CD4-positive, alpha-beta T cell treated with Interleukin-2 at 100 ng/mL for 4 hours (primary cell): ENCODE results near the gene PAQR8.
A peak's percentile ranks its signal among the peaks of the same experiment; 100 is the strongest.

Experiments
- DNase-seq: peaks from one replicate; pipeline ENCODE4 v3.0.0-alpha.2; 2020; ENCODE audit warnings: low spot score

The PAQR8 gene, protein sequence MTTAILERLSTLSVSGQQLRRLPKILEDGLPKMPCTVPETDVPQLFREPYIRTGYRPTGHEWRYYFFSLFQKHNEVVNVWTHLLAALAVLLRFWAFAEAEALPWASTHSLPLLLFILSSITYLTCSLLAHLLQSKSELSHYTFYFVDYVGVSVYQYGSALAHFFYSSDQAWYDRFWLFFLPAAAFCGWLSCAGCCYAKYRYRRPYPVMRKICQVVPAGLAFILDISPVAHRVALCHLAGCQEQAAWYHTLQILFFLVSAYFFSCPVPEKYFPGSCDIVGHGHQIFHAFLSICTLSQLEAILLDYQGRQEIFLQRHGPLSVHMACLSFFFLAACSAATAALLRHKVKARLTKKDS

DNA sequence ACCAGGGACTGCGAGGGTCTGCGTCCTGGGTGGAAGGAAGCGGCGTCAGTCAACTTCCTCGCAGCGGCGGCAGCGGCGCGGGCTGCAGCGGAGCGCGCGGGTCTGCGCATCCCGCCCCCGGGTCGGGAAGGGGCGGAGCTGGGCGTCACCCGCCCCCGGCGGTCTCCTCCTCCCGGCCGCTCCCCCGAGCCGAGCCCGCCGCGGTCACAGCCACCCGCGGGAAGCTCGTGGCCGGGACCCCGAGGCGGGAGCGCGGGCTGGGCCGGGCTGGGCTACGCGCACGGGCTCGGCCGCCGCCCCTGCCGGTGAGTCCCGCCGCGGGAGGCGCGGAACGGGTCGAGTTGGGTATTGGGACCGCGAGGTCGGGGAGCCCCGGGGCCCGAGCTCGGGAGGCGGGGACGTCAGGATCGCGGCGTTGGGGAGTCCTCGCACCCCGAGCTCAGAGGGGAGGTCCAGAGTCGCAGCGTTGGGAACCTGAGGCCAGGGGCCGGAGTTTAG lies at the start of gene PAQR8:
TSS of gene PAQR8 (plus strand) at position 207 of the 498 bp plus-strand sequence. CDS start 41,063 bp downstream, outside the sequence.
- peak; percentile 80 for DNase-seq

DNA sequence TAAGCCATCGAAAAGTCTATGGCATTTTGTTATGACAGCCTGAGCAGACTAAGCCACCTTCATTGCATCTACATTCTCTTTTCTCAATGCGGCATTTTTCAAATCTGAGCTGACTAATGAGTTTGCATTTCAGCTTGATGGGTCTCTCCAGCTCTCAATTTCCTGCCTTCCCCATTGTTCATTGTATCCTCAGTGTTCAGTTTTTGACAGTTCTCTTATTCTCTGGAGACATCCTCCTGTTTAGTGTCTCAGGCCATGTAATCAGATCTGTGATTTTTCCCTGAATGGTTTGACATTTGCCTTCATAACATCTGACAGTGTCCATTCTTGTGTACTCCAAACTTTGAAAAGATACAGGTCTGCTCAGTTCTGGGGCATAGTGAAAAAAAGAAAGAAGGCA lies 49.5 kb upstream of the PAQR8 start:
- DNase-seq = no peak

DNA sequence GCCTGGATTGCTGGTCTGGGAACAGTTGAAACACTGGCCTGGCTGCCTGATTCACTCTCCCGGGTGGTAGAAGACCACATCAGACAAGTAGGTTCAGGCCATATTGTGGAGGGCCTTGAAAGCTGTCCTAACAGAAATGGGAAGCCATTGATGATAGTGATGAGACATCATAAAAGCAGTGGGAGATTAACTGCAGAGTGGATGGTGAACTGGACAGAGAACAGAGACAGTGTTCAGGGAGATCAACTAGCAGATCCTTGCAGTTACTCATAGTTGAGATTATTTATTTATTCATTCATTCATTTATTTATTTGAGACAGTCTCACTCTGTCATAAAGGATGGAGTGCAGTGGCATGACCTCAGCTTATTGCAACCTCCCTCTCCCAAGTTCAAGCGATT lies 47.2 kb upstream of the PAQR8 start:
- DNase-seq = no peak

DNA sequence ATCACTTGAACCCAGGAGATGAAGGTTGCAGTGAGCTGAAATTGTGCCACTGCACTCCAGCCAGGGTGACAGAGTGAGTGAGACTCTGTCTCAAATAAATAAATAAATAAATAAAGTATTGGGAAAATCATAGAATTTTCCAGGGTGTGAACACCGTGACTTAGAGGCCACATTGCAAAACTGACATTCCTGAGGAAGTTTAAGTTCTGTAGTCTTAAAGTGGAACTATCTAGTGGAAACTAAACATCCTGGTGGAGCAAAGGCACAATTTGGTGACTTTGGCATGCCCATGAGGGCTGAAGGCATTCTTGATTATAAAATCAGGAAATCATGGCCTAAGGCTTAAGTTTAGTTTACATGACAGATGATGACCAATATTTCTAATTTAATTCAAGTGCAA lies 44.7 kb upstream of the PAQR8 start:
- no peak for DNase-seq

DNA sequence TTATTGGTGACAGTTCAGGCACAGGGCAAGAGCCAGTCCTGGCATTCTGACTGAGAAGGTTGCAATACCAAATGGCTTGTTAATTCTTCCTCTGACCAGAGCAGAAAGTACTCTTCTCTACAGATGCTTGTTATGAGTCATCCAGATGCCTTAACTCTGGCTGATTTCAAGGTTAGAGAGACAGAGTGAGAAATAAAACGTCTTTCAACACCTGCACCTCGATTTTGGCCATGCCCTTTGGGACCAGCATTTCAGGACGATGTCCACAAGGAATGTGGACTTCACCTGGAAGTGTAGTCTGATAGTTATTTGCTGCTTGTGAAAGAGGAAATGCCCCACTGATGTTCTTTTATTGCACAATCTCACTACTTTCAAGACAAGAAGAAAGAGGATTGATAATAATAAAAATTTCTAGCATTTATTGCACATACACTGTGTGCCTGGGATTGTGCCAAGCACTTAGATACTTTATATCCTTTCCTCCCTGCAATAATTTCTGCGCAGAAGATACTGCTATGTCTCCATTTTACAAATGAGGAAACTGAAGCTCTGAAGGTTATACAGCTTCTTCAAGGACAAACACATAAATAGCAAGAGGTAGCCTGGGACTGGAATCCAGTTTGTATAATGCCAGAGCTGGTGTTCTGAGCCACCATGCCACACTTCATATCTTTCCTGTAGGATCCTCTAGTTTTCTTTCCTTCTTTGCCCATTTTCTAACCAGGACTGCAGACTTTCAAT lies 43.9 kb upstream of the PAQR8 start:
- DNase-seq = no peak

DNA sequence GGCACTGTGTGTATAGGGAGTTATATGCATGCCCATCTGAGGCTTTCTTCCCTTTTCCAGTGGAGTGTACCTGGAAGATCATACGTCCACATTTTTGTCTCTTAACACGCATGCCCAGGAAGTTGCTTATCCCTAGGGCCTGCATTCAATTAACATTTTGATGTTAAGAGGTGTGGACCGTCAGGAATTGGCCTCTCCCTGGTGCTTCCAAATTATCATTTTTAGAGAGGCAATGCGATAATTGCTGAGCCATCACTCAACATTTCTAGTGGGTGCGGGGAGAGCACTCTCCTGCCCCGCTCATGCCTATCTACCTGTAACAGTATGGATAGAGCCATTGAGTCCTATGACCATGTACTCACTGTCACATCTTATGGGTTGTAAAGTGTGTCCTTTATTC lies 37.8 kb upstream of the PAQR8 start:
- DNase-seq = no peak

DNA sequence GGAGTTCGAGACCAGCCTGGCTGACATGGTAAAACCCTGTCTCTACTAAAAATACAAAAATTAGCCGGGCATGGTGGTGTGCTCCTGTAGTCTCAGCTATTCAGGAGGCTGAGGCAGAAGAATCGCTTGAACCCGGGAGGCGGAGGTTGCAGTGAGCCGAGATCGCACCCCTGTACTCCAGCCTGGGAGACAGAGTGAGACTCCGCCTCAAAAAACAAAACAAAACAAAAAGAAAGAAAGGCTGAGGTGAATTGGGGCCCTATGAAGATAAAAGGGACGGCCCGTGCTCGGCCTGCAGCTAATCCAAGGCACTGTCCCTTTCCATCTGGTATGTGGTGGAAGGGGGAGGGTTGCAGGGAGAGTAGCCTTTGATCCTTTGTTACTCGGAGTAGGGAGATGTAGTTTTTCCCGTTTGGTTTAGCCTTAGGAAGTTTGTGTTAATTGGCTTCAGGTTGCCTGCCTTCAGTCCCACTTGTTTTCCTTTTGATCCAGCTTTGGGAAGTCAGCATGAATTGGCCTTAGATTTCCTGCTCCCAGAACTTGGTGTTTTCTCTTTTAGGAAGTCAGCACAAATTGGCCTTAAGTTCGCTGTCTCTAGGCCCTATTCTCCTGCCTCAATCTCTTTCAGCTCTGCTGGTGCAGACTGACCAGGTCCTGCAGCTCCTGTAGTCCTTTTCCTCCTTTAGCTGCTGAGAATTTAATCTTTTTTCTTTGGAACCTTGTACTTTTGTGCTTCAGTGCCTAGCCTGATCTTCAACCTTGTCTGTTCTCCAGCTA lies 36.1 kb upstream of the PAQR8 start:
- DNase-seq = no peak

DNA sequence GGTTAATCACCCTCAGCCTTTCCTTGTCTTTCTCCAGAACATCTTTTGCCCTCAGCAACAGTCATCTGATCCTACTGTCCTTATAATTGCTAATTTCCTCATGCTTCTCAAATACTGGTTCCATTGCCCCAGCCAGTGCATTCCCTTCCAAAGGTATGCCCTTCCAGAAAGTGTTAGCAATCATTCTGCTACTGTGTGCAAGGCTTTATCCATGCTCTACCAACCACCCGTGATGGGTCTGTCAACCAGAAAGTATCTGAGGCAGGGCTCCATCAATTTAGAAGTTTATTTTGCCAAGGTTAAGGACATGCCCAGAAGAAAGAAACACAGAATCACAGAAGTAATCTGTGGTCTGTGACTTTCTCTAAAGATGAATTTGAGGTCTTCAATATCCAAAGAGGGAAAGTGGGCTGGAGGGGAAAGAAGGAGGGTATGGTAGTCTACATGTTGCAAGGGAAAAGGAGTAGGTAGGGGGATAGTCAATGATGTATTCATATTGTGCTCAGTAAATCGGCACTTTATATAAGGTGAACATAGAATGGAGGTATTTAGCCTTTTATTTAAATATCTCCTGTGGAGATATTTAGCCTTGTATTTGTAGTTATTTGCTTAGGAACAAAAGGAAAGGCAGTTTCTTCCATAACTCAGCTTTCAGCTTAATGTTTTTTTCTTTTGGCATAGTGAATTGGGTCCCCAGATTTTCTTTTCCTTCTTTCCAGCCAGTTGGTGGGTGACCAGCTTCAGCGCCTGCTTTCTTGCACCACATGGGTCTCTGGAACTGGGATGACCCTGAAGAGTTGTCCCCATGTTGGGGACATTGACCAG lies 35.2 kb upstream of the PAQR8 start:
- no peak for DNase-seq

DNA sequence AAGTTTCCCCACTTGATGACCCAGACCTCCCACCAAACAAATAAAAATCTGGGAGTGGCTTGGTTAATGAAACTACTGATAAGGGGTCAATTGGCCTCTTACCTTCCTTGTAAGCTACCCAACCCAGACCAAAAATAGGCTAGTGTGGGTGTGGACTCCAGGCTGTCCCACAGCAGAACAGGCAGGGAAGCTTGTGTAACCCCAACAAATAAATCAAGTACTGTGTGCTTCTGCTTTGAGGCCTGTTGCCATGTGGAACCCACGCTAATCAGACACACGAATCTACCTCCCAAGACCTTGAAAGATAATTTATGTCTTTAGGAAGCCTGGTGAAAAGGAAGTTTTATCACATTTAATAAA lies 33.7 kb upstream of the PAQR8 start:
- DNase-seq = no peak

DNA sequence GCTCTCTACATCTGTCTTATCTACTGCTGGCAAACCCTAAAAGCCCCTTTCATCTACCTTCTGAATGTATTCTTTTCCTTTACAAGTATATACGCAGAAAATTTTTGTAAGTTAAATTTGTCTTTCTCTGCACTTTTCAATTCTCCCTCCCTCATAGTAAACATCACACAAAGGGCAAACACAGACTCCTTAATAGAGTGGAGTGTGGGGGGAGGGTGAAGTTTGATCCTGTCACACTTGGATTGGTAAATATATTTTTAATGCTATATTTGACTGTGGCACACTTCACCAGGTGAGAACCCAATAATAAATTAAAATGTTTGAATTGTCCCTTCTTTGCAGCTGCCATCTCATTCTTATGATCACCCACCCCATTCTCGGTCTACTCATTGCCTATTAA lies 33.2 kb upstream of the PAQR8 start:
- no peak for DNase-seq

DNA sequence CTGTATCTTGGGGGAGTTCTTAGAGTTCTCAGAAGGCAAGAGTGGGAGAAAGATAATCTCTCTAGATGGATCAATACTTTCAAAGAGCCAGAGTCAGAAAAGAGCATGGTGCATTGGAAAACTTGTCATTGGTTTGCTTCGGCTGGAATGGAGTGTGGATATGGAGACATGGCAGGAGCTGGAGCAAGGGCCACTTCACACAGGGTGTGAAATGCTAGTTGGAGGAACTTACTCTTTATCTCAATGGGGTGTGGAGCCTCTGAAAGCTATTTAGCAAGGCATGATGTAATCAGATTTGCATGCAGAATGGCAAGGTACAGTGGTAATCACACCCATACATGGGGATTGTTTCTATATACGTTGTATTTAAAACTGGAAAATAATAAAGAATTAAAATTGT lies 31.5 kb upstream of the PAQR8 start:
- DNase-seq = no peak

DNA sequence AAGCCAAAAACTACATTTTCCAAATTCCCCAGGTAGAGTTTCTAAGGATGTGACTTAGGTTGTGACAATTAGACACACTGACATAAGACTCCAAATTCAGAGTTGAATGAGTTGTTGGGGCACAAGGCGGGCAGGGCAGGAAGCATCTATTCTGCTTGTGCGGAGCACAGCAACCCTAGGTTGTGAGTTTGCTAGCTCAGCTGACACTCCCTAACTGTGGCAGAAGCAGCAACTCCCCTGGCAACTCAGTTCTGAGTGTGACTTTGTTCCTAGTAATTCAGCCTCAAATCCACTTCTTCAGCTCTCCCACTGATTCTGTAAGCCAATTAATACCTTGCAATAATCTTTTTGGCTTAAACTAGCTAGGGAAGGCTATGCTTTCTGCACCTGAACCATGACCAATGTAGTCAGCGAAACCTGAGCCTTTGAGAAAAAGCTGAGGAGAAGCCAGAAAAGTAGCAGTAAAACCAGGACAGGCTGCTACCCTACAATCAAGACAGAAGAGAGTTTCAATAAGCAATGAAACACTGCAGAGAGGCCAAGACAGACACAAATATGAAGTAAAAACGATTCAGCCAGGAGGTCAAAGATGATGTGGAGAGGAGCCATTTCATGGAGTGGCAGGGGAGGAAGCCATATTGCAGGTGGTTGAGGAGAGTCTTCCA lies 30.0 kb upstream of the PAQR8 start:
- no peak for DNase-seq

DNA sequence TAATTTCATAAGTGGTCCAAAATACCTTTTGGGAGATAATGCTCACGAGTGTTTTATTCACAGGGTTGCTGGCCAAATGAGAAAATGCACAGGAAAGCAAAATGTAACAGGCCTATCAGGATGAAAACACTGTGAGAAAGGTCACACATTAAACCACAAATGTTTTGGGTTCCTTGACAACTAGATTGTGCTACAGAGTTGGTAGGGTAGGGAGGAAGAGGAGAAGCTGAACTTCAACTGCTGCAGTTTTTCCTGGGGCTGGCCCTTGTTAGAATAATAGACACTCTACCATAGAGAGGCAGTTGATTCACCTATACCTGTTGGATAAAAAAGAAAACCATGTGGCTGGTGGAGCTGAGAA lies 28.1 kb upstream of the PAQR8 start:
- peak; percentile 67 for DNase-seq

DNA sequence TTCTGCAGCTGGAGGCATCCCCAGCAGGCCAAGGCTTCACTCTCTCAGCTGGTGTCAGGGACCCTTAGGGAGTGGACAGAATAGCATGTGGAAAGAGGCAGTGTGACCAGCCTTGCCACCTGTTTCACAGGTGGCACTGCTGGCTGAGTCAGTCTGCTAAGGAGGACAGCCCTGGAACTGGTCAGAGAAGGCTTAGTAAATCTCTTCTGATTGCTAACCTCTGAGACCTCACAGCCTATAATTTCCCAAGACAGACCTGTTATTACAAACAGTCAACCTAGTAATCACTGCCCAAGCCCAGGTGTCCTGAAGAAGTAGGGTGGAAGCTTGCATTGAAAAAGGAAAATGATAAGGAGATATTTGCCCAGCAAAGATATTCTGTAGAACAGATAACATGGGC lies 26.4 kb upstream of the PAQR8 start:
- no peak for DNase-seq

DNA sequence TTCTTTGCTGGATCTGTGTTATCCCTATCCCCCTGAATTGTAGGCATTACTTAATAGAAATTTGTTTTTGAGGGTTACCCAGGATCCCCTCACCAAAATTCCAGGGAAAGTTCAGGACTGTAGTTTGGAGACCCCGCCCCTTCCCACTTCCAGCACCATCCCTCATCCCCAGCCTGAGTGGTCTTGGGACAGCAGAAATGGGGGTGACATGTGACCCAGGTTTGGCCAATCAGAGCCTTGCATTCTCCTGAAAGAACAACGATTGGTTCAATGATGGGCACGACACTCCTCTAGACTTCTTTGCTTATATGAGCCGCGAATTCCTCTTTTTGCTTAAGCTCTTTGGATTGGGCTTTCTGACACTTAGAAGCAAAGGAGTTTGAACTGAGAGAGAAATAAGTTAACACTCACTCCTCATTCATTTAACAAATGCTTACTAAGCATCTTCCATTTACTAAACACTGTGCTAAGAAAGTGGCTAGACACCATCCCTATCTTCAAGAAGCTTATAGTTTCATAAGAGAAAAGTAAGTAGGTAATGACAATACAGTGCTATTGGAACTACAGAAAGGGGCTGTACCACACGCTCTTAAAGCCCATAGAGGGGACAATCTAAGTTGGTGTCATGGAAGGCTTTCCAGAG lies 24.9 kb upstream of the PAQR8 start:
- DNase-seq = no peak

DNA sequence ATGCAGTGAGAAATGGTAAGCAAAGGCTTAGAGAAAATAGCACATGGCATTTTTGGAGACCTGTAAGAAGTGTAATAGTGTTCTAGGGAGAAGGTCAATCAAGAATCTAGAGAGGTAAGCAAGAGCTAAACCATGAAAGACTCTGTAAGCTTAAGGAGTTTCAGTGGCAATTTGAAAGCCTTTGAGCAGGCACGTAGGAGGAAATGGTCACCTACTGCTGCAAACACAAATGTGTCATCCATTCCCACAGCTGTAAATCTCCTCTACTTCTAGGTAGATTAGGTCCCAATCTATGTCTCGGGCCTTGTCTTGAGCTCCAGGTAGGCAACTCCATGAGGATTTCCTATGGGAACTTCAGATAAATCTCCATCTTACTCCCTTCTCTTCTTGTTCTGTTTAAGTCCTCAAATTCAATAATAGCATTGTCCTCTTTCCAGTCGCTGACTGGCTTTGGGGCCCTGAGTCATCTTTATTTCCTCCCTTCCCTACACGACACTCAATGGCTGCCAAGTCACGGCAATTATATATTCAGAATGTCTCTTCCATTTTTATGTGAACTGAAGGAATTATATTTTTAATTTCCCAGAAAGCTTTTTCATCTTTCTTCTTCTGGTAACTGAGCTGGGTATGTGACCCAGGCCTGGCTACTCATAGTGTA lies 24.2 kb upstream of the PAQR8 start:
- no peak for DNase-seq

DNA sequence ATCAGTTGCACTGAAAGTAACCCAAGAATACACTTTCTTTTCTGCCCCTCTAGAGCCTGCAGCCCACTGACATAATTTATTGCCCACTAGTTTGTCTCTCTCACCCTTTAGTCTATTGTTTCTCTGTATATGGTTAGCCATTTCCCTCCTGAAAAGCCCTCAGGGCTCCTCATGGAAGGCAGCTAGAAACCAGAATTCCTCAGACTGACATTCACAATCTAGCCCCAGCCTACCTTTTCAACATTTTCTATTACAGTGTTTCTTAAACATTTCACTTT lies 21.4 kb upstream of the PAQR8 start:
- no peak for DNase-seq

DNA sequence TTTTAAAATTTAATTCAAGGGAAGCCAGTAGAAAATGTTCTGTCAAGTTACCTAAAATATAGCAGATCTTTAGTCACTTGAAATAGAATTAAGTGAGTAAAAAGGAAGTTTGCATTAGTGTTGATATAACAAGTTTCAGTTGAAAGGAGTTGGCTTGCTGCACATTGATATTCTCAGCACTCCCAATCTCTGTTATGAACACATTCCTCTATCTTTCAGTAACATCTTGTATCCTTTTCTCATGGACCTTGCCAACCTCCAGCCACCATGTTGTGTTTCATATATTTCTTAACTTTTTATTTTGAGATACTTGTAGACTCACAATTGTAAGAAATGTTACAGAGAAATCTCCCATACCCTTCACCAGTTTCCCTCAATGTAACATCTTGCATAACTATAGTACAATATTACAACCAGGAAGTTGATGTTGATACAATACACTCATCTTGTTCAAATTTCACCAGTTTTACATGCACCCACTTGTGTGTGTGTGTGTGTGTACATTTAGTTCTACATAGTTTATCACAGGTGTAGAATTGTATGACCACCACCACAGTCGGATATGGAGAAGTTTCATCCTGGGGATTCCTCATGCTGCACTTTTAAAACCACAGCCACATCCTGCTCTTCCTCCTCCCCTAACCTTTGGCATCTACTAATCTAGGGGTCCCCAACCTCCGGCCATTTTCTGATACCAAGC lies 20.2 kb upstream of the PAQR8 start:
- DNase-seq = no peak

DNA sequence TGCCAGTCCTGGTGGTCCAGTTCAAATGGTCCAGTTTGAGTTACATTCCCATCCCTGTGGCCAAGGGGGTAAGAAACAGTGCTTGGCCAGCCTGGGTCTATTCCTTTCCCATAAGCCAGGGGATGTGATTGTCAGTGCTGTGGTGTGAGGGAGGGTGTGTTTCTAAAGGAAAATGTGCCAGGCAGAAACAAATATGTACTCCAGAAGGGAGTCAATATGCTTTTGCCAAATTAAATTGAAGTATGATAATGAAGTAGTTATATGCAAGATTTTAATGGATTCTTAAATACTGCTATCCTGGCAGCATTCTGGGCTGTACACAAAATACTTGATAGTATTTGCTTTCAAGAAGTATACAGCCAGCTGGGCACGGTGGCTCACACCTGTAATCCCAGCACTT lies 16.6 kb upstream of the PAQR8 start:
- no peak for DNase-seq

DNA sequence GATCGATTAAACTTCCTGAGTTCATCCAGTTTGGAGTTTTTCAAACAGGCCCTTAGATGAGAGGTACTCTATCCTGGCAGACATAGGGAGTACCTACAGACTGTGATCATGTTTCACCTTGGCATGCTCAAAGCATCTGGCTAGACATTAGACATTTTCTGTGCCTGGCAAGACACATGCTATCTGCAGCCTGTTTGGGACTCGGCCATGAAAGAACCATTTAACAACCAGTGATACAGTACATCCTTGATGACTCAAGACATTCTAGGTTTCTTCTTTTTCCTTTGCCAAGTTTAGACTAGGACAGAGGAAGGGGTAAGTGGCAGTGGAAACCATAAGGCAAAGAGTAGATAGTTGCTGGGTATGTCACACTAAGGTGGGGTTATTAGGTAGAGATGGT lies 15.4 kb upstream of the PAQR8 start:
- DNase-seq = no peak
